LHCN-M2 (cell line): ENCODE data around the gene ADD2. TPM values are rescaled to one million over a fixed set of nuclear protein-coding genes. Genes with fewer than 3 reads are reported as not detected.

ENCODE experiments used
- DNase-seq: peaks from one replicate; pipeline ENCODE4 v3.0.0-alpha.2; 2012; ENCODE audit warnings: low read depth
- total RNA-seq: library from RNA; depleted of rRNA; stranded (reverse); fragments of >200 nt; gene quantifications from 2 replicates; pipeline ENCODE4 v1.2.3, GENCODE V29; 2014

ADD2 gene
- total RNA-seq, 1 experiment from 2014 or later = not detected

DNA sequence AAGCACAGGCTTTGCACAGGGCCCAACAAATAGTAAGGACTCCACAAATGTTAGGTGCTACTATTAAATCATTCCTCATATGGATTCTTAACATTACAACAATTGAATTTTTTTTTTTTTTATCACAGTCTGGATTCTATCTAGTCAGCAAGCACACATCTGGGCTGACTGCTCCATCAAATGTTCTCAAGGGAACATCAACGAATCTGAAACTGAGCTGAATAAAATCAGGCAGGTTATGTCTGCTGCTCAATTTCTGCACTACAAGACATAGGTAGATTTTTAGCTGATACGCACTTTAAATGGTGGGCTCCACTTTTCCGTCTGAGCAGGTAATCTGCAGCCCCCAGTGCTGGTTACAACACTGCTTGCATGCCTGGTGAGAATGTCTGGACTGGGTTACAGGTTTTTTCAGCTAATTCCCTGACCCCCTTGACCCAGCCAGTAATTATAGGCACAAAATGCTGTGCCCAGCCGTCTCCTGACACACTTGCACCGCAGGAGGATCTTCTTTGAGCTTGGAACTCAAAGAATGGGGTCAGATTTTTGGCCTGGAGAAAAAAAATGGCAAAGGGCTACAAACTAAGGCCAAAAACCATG lies 44.6 kb downstream of the ADD2 start:
- no peak for DNase-seq

DNA sequence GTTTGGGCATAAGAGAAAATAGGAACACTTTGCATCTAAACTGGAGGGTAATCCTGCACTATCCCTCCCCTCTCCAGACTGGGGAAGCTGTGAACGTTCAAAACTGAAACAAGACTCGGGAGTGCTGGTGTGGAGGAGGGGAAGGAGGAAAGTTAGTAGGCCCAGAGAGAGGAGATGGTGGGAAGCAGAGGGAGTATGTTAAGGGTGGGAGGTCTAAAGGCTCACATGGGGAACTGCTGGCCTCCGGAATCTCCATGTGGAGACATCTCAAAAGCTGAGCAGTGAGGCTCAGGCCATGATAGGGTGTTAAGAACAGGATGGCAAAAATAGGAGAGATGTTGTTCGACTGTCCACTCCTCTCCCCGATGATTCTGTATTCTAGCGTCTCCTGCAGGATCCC lies 47.9 kb downstream of the ADD2 start:
- no peak for DNase-seq

DNA sequence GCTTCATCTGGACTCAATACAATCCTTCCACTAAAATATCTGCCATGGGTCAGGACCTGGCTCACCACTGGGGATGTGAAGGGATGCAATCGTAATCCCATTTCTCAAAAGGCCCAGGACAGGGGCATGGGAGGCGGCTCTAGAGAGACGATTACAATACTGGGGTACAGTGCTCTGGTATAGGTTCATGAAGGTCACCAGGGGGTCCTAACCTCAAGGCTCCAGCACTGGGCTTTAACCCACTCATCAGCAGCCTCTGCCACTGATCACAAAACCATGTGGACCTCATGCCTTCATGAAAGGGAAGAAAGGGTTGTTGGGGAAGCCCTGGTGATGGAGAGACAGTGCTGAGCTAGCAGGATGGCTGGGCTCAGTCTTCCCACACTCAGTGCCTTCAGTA lies 48.8 kb downstream of the ADD2 start:
- DNase-seq = no peak

DNA sequence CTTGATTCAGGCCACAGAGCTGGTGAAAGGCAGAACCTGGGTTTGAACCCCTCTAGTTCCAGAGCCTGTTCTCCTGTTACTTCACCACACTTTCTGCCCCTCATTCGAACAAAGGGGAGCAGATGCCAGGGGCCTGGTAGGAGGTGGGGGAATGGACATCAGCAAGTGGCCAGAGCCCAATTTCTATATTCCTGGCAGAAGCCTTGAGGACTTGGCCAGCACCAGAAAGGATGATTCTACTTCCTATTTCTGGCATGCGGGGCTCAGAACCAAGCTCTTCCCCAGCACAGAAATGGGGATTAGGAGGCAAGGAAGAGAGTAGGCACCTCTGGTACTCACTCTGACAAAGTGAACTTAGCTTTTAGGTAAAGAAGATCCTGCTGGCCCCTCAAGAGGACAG lies 49.3 kb downstream of the ADD2 start:
- DNase-seq = no peak

DNA sequence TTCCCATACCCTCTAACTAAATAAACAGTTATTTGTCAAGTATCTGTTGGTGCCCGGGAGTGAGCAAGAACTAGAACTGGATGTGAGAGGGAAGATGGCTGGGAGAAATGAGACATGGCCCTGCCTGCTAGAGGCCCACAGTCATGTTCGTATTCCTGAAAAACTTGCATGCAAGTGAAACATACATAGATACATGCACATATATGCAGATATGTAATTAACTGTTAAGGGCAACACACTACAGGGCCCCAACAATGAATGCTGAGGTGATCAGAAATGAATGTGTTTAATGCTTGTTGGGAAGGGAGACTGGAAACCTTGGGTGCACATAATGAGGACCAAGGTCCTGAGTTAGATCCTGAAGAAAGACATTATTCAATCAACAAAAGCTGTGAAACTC lies 49.8 kb downstream of the ADD2 start:
- no peak for DNase-seq

DNA sequence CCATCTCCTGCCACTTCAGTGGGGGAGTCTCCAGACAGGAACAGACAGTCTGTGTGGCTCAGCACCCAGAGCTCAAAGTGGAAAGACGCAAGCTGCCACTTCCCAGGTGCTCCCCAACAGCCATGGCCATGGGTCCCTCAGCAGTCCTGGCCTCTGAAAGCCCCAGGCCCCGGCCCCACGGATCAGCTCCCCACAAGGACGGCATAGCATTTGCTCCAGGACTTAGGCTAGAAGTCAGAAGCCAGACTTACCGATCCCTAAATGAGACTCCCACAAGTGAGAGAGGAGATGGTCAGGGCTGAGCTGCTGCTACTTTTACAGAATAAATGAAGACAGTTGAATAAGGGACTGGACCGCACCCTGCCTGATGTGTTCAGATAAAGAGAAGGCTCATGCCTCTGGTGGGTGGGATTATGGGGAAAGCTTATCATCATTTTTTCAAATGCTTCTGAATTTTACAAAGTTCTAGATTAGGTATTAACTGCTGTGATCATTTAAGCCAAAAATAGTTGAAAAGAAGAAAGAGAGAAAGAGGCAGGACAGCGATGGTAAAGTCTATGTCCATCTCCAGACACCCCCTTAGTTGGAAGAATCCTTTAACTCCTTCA lies 50.5 kb downstream of the ADD2 start:
- no peak for DNase-seq

DNA sequence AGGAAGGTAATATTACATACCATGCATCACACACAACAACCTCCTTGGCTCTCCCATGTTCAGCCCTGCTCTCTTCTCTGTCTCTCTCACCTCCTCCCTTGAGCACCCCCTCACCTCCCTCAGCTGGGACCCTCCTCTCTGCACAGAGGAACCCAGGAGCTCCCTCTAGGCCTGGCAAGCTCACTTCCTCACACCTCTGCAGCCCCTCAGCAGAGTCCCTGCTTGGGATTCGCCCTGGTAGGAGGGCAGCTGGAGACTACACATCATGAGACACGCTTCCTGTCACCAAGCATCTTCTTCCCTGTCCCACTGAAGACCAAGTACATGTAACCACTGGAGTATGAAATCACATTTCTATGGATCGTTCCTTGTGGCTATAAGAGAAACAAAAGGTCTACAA lies 51.0 kb downstream of the ADD2 start:
- no peak for DNase-seq

DNA sequence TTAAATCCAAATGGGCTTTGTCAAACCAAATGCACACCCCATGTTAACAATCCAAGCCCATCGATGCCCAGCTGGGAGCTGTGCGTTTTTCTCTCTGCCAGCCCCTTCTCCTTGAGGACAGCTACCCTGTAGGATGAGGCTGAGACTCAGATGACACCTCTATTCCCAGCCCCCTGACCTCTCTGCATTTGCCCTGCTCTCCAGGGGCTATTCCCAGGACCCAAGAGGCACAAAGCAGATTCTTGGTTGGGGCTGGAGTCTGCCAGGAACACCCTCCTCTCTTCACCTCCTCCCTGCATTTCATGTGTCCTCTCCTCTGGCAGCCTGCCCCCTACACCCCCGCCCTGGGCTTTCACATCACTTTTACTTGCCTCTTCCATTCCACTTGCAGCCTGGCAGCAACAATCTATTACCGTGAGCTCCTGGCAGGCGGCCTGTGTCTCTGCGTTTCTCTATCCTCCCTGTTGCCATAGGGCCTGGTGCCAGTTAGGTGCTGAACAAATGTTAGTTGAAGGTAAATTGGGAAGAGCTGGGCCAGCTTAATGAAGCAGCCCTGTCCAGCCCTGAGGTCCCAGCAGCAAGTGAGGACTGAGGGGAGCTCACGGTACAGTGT lies 51.8 kb downstream of the ADD2 start:
- no peak for DNase-seq

DNA sequence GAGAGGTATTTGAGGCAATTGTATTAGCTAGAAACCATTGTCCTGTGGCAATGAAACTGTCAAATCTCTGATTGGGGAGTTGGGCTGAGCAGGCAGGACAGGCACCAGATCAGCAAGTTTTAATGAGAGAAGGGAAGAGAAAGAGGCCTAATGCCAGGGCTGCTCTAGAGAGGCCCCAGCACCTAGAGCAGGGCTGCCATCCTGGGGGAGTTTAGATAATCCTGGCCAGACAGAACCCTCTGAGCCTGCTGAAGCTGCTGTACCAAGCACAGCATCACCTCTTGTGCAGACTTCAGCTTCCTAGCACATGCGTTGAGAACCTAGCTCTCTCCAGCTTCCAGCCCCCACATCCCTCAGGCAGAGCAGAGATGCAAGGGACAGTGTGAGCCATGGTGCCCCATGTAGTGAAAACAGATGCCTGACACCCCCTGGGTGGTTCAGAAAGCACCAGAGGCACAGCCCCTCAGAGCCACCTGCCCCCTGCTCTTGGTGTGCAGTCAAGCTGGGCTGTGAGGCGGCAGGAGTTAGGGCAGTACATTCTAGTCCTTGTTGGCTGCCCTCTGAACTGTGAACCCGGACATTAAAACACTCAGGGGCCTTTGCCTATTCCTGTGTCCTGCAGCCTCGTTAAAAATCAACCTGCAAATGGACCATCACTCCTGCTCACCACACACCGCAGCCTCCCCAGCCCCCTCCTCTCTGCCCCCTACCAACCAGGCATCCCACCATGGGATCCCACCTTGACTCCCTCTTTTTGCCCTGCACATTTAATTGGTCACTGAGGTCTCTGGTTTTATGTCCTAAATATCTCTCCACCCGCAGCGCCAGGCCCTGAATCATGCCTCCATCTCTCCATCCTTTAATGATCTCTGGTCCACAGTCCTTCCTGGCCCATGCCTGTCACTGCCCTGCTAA lies 52.7 kb downstream of the ADD2 start:
- DNase-seq = no peak

DNA sequence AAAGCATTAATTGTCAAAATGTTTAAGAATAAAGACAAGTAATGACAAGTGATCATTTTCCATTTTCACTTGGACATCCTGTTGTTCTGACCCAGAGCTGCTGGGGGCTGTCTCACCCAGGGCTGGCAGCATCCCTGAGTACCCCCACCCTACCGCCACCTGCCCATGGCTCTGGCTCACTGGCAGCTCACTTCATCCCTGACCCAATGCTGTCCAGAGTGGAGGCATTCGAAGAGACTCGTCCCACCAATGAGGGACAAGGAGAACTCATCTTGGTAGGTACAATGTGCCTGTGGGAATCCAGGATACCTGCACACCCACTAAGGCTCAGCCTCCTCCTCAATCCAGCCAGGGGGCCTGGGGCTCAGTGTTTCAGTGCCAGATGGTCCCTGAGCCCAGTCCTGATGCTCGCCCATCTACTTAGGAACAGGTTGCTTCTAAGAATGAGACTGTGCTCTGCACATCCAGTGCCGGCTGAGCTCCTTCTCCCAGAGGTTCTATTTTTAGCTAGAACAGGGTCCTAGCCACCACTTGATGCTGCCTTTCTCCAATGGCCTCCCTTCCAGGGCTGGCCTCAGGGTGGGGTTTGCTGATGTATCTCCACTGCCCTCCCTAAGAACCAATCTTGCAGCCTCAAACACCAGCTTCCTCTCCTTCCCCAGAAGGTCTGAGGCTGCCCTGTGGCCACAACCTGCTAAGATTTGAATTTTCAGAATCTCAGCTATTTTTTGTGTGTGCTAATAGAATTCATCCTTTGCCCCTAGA lies 53.7 kb downstream of the ADD2 start:
- DNase-seq = no peak

DNA sequence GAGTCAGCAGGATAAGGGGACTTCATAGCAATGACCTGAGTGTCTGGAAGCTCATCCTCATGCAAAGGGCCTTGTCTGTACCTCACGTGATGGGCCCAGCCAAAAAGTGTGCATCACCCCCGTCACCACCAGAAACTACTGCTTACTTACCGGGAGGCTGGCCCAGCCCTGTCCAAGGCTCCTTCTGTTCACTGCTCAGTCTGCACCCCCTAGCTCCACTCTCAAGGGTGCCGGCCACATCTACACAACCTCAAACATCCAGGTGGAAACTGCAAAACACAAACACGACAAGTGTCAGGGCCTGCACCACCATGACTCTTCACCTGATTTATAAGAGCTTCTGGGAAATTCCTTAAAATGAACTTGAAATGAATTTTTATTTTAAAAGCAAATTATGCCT lies 55.1 kb downstream of the ADD2 start:
- no peak for DNase-seq

DNA sequence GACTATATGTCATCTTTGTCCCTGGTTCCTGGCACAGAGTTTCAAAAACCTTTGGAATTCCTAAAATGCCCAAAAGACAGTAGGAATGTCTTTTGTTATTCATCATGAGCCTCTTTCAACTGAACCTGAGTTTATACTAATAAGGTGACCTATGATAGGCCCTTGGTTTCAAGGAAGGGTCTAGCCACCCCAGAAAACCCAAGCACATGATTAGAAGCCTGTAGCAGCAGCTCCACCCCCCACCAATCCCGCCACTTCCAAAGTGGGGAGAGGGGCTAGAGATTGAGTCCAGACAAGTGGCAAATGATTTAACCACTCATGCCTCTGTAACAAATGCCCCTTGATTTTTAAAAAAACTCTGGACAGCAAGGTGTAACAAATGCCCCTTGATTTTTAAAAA lies 56.8 kb downstream of the ADD2 start:
- no peak for DNase-seq

DNA sequence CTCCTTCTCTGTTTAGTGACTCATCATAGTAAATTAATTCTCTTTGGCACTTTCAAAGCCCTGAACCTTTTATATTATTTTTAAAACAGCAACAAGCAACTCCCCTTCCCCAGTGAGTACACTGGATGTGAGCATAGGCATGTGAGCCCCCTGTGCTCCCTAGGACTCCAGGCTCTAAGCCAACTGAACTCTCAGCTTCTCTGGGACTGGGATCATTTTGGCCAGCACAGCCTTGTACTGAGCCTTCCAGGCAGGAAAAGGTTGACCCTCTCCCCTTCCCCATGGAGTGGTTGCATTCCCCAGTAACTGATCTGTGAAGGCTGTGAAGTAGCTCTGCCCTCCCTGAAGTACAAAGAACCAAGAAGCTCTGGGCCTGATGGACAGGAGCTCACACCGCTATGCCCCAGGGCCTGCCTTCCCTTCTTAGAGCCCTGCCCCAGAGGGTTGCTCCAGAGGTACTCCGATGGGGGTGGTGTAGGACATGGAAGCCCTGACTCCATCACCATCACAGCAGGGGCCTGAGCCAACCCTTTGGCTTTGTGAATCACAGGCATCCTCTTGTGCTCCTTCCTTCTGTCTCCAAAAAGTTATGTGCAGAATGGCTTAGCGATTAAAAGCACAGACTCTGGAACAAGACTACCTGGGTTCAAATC lies 57.8 kb downstream of the ADD2 start:
- no peak for DNase-seq

DNA sequence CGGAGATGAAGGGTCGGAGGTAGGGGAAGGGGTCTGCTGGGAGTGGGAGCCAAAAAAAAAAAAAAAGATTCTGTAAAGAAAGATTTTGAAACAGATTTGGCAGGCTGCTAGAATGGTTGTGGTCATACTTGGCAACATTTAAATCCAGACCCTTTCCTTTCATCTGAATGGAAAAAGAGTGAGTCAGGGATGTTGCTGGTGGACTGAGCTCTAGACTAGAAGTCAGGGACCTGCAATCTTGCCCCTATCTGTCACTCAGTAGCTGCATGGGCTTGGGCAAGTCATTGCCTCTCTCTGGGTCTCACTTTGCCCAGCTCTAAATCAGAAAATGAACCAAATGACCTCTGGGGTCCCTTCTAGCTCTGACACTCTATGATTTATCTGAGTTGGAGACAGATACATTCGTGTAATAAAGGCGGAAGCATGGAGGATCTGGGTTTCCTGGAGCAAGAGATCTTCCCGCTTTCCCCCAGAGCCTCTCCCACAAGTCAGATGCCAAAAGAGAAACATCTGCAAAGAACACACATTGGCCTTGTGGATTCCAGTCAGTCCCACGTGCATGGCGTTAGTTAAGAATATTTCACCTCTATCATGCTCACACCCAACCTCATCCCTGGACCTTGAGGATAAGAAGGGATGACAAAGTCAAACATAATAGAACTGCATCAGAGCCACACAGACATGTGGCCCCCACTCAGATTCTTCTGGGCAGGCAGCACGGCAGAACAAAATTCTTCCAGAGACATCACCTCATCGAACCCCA lies 58.5 kb downstream of the ADD2 start:
- DNase-seq = no peak

DNA sequence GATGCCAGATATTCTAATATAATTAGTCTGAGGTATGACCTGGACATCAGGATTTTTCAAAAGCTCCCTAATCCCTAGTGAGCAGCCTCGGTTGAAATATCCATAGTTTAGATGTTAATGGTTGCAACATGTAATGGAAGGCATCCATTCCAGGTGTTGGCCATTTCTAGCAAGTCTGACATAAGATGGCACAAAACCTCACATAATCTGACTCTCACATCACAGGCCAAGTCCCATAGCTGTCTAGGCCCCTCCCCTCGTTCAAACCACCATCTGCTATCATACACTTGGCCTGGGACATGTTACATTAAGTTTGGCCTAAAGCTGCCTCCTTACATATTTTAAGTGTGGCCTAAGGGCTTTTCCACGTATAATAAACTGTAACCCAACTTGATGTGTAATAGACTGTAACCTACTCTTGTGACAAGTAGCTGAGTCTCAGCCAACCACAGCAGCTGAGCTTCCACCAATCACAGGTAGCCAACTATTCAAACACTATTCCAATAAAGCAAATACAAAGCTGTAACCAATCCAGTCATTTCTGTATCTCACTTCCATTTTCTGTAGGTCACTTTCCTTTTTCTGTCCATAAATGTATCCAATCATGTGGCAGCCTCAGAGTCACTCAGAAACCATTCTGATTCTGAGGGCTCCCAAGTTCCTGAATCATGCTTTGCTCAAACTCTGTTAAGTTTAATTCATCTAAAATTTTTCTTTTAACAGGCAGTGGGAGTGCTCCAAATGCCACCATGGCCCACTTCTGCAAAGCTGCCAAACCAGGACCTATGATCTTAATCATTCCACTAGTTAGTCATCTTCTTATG lies 59.4 kb downstream of the ADD2 start:
- no peak for DNase-seq

DNA sequence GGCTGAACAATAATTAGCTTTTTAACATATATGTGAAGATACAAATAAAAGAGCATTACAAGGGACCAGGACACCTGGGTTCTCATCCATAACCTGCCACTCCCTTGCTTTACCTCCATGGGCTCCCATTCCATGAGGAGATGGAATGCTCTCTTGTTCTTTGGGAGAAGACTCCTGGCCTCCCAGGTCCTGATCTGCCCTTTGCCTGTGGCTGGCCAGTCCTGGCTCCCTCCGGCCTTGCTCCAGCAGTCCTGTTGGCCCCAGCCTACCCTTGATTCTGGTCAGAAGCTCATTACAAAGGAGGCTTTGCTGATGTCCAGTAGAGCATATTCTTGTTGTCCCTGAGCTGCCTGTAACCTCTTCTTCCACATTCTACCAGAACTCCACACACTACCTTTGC lies 60.3 kb downstream of the ADD2 start:
- DNase-seq = no peak

DNA sequence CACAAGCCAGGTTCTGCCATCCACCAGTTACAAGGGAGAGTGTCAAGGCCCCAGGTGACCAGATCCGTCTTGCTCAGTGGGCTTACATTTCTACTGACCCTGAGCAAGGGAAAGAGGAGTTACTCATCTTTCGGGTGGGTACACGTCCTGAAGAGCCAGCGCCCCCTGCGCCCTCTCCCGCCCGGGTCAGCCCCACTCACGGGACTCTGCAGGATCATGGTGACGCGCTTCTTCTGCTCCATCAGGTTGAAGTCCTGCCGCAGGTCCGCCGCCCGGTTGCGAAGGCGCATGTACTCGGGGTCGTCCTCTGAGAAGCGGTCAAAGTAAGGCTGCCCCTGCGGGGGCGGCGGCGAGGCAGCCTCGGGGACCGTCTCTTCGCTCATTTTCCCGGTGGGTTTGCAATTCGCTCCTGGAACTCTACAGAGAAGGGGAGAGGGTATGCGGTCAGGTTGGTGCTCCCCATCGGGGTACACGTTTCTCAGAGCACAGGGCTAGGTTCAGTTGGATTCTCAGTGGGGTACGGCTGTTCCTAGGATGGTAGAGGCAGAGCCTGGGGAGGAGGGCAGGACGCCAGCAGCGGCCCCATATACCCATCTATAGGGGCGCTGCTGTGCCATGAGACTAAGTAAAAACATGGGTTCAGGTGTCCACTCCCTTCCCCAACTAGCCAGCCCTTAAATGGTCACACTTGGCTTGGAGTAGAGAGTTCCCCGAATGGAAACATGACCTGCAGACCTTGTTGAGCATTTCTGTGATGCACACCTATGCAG lies 61.8 kb downstream of the ADD2 start:
- no peak for DNase-seq

DNA sequence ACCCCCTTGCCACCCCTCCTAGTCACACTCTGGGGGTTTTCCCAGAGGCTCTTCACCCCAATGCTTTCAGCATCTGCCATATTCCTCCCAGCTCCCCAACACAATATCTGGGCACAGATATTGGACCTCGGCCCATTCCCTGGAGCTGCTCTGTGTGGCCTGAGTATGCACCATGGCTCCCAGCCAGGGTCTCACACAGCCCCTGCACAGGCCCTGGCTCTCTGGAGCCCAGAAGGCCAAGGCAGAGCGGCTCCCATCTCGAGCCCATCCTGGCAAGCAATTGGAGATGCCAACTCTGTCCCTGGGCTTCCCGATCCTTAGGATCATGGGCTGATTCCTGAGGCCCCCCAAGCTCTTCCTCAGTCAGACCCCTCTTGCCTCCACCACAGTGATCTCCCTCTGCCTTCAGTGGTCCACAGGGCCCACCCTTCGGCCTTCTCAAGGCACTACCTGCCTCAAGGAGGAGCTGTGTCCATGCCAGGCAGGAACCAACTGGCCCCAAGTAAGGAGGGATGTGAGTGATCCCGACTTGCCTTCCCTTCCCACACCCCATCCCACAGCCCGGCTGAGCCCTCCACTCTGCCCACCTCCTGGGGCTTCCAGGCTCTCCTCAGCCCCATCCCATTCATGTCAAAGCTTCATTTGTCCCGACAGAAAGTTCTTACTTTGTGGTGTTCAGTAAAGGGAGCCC lies 62.7 kb downstream of the ADD2 start:
- DNase-seq = no peak
